GM12872 (cell line): ENCODE measurements around the gene DNAJC1.
A peak's percentile ranks its signal among the peaks of the same experiment; 100 is the strongest.

Experiments used
- TF ChIP-seq, protein P1 (sequence below): IDR thresholded peaks from 3 replicates; pipeline ENCODE4 v1.5.1; 2011; ENCODE audit warnings: low read depth, mild to moderate bottlenecking, low read length, moderate library complexity; ENCODE audit not compliant: insufficient read depth

Gene DNAJC1

DNA sequence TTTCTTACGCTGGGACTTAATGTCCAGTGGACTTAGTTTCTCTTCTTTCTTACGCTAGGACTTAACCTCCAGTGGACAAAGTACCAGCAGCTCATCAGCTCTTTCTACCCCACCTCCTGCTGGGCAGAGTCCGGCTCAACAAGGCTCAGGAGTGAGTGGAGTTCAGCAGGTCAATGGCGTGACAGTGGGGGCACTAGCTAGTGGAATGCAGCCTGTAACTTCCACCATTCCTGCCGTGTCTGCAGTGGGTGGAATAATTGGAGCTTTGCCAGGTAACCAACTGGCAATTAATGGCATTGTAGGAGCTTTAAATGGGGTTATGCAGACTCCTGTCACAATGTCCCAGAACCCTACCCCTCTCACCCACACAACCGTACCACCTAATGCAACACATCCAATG lies 269.8 kb downstream of the DNAJC1 start:
- TF ChIP-seq, protein P1, sequence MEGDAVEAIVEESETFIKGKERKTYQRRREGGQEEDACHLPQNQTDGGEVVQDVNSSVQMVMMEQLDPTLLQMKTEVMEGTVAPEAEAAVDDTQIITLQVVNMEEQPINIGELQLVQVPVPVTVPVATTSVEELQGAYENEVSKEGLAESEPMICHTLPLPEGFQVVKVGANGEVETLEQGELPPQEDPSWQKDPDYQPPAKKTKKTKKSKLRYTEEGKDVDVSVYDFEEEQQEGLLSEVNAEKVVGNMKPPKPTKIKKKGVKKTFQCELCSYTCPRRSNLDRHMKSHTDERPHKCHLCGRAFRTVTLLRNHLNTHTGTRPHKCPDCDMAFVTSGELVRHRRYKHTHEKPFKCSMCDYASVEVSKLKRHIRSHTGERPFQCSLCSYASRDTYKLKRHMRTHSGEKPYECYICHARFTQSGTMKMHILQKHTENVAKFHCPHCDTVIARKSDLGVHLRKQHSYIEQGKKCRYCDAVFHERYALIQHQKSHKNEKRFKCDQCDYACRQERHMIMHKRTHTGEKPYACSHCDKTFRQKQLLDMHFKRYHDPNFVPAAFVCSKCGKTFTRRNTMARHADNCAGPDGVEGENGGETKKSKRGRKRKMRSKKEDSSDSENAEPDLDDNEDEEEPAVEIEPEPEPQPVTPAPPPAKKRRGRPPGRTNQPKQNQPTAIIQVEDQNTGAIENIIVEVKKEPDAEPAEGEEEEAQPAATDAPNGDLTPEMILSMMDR = no peak

DNA sequence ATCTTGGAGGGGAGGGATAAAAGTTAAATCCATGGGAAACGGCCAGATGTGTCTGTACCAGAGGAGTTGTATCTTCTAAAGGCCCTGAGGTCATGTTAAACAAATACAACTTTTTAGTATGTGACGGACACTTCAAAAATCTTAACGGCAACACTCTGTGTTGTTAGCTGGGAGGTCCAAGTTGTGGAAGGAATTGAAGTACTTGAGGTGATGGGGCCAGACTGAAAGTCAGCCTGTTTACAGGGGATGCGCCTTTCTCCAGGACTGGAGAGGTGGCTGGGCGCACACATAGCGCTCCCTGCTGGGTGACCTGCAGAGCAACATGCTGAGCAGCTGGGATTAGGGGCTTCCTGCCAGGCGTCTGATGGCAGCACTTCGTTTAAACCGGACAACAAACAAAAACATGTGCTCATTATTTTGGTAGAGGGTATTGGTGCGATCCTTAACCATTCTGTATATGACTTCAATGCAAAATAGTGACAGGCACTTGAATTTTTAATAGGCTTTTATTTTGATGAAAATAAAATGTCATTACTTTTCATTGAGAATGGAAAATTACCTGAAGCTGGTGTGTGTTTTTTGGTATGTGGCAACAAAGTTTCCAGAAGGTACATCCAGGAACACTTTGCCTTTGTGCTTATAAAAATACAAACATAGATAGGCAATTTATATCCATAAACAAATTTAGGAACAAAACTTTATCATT lies 271.3 kb downstream of the DNAJC1 start:
- TF ChIP-seq, protein P1 = peak; percentile 82

DNA sequence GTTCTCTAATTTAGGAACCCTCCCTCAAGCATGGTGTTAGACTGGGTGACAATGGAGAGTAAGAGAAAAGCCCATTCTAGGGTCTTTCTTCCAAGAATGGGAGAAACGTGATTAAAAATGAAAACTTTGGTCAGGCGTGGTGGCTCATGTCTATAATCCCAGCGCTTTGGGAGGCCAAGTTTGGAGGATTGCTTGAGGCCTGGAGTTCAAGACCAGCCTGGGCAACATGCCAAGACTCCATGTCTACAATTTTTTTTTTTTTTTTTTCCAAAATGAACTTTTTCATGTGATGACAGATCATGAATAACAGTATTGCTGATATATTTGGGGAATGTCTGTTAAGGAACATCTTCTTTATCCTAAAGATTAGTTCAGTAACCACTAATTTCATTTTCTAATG lies 274.9 kb downstream of the DNAJC1 start:
- TF ChIP-seq, protein P1 = no peak

DNA sequence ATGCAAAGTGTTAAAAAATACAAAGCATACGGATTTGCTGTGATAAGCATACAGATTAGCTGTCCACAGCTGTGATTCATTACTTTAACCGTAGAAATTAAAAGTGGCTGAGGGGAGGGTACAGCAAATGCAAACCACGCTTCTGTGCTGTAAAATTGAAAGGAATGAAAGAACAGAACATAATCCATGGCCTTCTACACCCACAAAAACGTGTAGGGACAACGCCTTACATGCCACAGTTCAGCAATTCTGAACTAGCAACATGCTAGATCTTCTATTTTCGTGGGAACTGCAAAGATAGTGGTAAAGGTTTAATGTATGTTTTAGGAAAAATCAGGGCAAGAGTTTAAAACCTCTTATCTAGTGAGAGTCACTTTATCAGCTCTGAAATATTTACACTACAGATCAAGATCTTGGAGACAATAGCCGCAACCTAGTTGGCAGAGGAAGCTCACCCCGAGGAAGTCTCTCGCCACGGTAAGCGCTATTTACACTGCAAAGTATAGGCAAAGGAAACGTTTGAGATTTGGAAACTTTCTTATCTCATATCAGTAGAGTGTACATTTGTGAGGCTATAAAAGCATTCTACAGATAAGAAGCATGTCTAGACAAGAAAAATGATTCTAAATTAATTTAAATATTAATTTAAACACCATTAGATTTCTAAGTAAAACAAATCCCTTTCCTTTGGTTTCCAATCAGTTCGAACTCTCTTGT lies 275.9 kb downstream of the DNAJC1 start:
- TF ChIP-seq, protein P1 = no peak

DNA sequence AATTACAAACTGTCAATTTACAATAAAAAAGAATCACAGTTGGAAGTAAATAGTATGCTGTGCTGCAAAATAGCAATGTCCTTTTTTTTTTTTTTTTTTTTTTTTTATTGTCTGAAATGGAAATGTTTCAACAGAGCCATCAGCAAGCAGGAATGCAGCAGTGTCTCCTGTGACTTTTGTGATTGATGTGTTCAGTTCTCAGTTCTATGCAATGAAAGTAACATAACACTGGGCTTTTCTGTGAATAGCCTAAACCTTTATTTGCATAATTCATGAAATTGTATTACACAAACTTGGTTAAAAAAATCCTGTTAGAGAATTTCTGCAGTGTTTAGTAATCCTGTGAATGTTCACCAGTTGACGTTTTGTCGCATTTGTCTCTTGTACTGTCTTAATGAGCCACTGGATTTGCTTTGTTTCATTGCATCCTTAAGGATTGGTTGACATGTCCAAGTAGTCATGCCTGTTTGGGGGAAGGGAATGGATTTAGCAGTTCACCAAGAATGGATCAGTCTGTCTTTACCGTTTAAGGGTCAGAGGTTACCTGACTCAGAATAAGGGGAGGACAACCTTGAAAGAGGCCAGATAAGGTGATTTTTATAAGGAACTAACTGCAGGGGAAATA lies 276.8 kb downstream of the DNAJC1 start:
- TF ChIP-seq, protein P1 = no peak

DNA sequence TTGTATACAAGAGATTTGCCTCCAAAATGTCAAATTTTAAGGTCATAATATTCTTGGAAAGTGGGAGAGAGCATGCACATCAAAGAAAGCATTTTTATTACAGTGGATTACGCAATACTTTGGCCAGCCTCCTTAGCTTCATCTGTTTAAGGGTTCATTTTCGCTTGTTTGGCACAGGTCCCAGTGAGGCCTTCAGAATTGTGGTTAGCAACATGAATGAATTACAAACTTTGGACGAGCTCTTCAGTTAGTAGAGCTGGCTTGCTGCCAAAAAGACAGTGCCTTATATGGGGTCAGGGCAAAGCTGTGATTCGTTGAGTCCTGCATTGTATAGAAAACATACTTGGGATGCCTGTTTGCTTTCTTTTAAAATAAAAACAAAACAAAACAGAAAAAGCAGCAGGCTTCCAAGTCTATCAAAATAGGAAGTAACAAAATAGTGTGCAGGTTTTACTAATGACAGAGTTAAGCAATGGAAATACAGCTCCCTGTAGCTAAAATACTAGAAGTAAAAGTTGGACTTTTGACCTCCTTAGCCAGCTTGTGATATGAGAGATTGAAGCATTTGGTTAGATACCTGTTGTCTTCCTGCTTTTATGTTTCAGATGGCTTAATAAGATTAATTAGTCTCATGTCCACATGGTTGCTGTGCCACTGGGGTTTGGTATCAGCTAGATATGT lies 278.7 kb downstream of the DNAJC1 start:
- TF ChIP-seq, protein P1 = no peak

GRCh38 chr10:21724020-21724589 lies 279.4 kb downstream of the DNAJC1 start:
- TF ChIP-seq, protein P1 = no peak
